ENCODE measurements around the gene LSM6. TPM values are rescaled to one million over a fixed set of nuclear protein-coding genes. Genes with fewer than 3 reads are reported as not detected.

The LSM6 gene
- total and polyA plus RNA-seq, 2 experiments from 2014 or later, result 70.4 to 238 TPM

- no peak for TF ChIP-seq NANOG (IDR thresholded peaks at IDR 0.05; ENCODE audit: borderline replicate concordance)
- no peak for TF ChIP-seq ZNF114 (CRISPR knock-in tag; IDR thresholded peaks at IDR 0.05)
- TF ChIP-seq, protein P1, sequence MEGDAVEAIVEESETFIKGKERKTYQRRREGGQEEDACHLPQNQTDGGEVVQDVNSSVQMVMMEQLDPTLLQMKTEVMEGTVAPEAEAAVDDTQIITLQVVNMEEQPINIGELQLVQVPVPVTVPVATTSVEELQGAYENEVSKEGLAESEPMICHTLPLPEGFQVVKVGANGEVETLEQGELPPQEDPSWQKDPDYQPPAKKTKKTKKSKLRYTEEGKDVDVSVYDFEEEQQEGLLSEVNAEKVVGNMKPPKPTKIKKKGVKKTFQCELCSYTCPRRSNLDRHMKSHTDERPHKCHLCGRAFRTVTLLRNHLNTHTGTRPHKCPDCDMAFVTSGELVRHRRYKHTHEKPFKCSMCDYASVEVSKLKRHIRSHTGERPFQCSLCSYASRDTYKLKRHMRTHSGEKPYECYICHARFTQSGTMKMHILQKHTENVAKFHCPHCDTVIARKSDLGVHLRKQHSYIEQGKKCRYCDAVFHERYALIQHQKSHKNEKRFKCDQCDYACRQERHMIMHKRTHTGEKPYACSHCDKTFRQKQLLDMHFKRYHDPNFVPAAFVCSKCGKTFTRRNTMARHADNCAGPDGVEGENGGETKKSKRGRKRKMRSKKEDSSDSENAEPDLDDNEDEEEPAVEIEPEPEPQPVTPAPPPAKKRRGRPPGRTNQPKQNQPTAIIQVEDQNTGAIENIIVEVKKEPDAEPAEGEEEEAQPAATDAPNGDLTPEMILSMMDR (conservative IDR thresholded peaks at IDR 0.05; ENCODE audit: low read depth in 2 of 2), result no peak
- no peak for TF ChIP-seq ZNF462 (CRISPR knock-in tag; IDR thresholded peaks at IDR 0.05)
- no peak for TF ChIP-seq EZH2 (IDR thresholded peaks at IDR 0.05; ENCODE audit: low read depth, unreplicated experiment)
- TF ChIP-seq, protein P2, sequence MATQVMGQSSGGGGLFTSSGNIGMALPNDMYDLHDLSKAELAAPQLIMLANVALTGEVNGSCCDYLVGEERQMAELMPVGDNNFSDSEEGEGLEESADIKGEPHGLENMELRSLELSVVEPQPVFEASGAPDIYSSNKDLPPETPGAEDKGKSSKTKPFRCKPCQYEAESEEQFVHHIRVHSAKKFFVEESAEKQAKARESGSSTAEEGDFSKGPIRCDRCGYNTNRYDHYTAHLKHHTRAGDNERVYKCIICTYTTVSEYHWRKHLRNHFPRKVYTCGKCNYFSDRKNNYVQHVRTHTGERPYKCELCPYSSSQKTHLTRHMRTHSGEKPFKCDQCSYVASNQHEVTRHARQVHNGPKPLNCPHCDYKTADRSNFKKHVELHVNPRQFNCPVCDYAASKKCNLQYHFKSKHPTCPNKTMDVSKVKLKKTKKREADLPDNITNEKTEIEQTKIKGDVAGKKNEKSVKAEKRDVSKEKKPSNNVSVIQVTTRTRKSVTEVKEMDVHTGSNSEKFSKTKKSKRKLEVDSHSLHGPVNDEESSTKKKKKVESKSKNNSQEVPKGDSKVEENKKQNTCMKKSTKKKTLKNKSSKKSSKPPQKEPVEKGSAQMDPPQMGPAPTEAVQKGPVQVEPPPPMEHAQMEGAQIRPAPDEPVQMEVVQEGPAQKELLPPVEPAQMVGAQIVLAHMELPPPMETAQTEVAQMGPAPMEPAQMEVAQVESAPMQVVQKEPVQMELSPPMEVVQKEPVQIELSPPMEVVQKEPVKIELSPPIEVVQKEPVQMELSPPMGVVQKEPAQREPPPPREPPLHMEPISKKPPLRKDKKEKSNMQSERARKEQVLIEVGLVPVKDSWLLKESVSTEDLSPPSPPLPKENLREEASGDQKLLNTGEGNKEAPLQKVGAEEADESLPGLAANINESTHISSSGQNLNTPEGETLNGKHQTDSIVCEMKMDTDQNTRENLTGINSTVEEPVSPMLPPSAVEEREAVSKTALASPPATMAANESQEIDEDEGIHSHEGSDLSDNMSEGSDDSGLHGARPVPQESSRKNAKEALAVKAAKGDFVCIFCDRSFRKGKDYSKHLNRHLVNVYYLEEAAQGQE (IDR thresholded peaks at IDR 0.05; ENCODE audit: unreplicated experiment), result no peak
- no peak for TF ChIP-seq POLR2AphosphoS5 (IDR thresholded peaks at IDR 0.05; ENCODE audit: low read depth)
- no peak for TF ChIP-seq STAT1 (IDR thresholded peaks at IDR 0.05; ENCODE audit: unreplicated experiment)
- no peak for TF ChIP-seq EZH2phosphoT487 (IDR thresholded peaks at IDR 0.05; ENCODE audit: unreplicated experiment)
- TF ChIP-seq, protein P3, sequence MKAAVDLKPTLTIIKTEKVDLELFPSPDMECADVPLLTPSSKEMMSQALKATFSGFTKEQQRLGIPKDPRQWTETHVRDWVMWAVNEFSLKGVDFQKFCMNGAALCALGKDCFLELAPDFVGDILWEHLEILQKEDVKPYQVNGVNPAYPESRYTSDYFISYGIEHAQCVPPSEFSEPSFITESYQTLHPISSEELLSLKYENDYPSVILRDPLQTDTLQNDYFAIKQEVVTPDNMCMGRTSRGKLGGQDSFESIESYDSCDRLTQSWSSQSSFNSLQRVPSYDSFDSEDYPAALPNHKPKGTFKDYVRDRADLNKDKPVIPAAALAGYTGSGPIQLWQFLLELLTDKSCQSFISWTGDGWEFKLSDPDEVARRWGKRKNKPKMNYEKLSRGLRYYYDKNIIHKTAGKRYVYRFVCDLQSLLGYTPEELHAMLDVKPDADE (IDR thresholded peaks at IDR 0.05), result no peak
- no peak for TF ChIP-seq JUNB (IDR thresholded peaks at IDR 0.05; ENCODE audit: unreplicated experiment)
- no peak for TF ChIP-seq CREB1 (CRISPR knock-in tag; IDR thresholded peaks at IDR 0.05; ENCODE audit: low read depth)
- TF ChIP-seq ZNF331 (CRISPR knock-in tag; IDR thresholded peaks at IDR 0.05; ENCODE audit: low read depth), result no peak
- H3K9me2 ChIP-seq (ENCODE audit: insufficient read depth), result no peaks in the 10 kb centered on the region
- no peak for ATAC-seq
- H3K4me1 ChIP-seq (ENCODE audit: insufficient read depth), result peaks cover 22% of the 10 kb centered on the region
- no peak overlapping the region for H3K4me3 ChIP-seq
- H4K20me1 ChIP-seq (replicated peaks; ENCODE audit: insufficient read depth), result peaks cover 24% of the 10 kb centered on the region
- Mint-ChIP-seq H3K4me3 (no peak overlapping the region), H3K27me3 (ENCODE audit: insufficient read depth, low read depth, poor library complexity) (no peaks in the 10 kb centered on the region), H3K4me1 (peaks cover 16% of the 10 kb centered on the region; the same call in 2 of the 3 replicates), H3K9me3 (no peaks in the 10 kb centered on the region), H3K27ac (no peak overlapping the region), H3K36me3 (ENCODE audit: low read depth) (peaks cover 25% of the 10 kb centered on the region; the same call in 2 of the 3 replicates)
- H2AFZ ChIP-seq, result no peak overlapping the region
- H3K36me3 ChIP-seq (ENCODE audit: insufficient read depth), result peaks cover 17% of the 10 kb centered on the region; the same call in 1 of the 2 replicates
- H3K4me2 ChIP-seq, result no peak overlapping the region
- no peak overlapping the region for H3K27ac ChIP-seq (ENCODE audit: low read depth)
- H3K27me3 ChIP-seq (ENCODE audit: insufficient read depth), result no peaks in the 10 kb centered on the region
- H3F3A ChIP-seq (replicated peaks; ENCODE audit: low read depth), result no peaks in the 10 kb centered on the region
- no peak for DNase-seq (ENCODE audit: low spot score)
- peaks cover 49% of the 10 kb centered on the region for H3K79me2 ChIP-seq (replicated peaks; ENCODE audit: insufficient read depth)
Measured at GRCh38 chr4:146183209-146183608, 7.7 kb downstream of the LSM6 start.

All from GM23338 (cell line).